HepG2 (cell line): ENCODE measurements around the gene DSC3. TPM values are rescaled to one million over a fixed set of nuclear protein-coding genes. Genes with fewer than 3 reads are reported as not detected.

Experiments used
- ATAC-seq: fragments of 200-7000 bp; cut with Tn5 transposase; 3 replicates; pipeline ENCODE4 v1.9.1; 2020; ENCODE audit warnings: mild to moderate bottlenecking, moderate library complexity
- BruUV-seq: library from RNA; stranded (reverse); fragments of 400-500 nt; replicated peaks from 2 replicates; lab custom pipeline; 2021; lab: Mats Ljungman, UMichigan
- CTCF ChIA-PET: fragments of 300-600 bp; formaldehyde crosslinking; extraction: SDS; loops from one replicate; lab custom pipeline; 2021; ENCODE audit warnings: low total read pairs, inconsistent platforms, low intra/inter-chr PET ratio; lab: Yijun Ruan, JAX
- POLR2A ChIA-PET: fragments of 350-600 bp; sonication (Branson Sonifier 250); formaldehyde crosslinking; loops from one replicate; lab custom pipeline; 2020; ENCODE audit warnings: antibody characterized with exemption, inconsistent platforms; lab: Yijun Ruan, JAX
- DNase-seq: peaks from one replicate; pipeline ENCODE4 v3.0.0-alpha.2; 2015; ENCODE audit warnings: low spot score
- FAIRE-seq: peaks from 3 replicates; lab custom pipeline; 2011; peaks lifted over from hg19 to GRCh38; lab: Jason Lieb, UNC
- H2AFZ ChIP-seq: one replicate; pipeline ENCODE4 v1.6.1; 2011; ENCODE audit warnings: low read length, inconsistent platforms
- H3K27ac ChIP-seq: fragments of 300-600 bp; 3 replicates; pipeline ENCODE4 v1.8.0; 2011; ENCODE audit warnings: mixed run types, mild to moderate bottlenecking, mixed read lengths, low read length, inconsistent platforms; ENCODE audit not compliant: insufficient read depth; ENCODE audit errors: extremely low read length
- H3K27me3 ChIP-seq, 2 experiments: fragments of 200-600 bp in 1 of 2; 2 replicates in 1 of 2; 3 replicates in 1 of 2; pipeline versions ENCODE4 v1.6.0 to v1.8.0; 2011; ENCODE audit warnings: low read length in 2 of 2, mild to moderate bottlenecking in 2 of 2, moderate library complexity in 2 of 2, inconsistent platforms in 1 of 2; ENCODE audit not compliant: insufficient read depth in 2 of 2, control insufficient read depth in 1 of 2
- H3K36me3 ChIP-seq, 2 experiments: fragments of 200-600 bp in 1 of 2; replicated peaks in 1 of 2; 2 replicates in 1 of 2; 3 replicates in 1 of 2; pipeline versions ENCODE4 v1.5.1 to v1.8.0; 2011; ENCODE audit warnings: low read length in 2 of 2, inconsistent platforms in 1 of 2; ENCODE audit not compliant: insufficient read depth in 2 of 2, control insufficient read depth in 1 of 2
- H3K4me1 ChIP-seq: 2 replicates; pipeline ENCODE4 v1.5.1; 2012; ENCODE audit warnings: low read length, inconsistent platforms; ENCODE audit not compliant: insufficient read depth
- H3K4me2 ChIP-seq: 2 replicates; pipeline ENCODE4 v1.6.0; 2011; ENCODE audit warnings: low read depth, low read length, inconsistent platforms
- H3K4me3 ChIP-seq, 3 experiments: fragments of 200-600 bp in 1 of 3; sonication (generic), shearing (Covaris generic) in 1 of 3; replicated peaks in 1 of 3; 2 replicates each; pipeline ENCODE4 v1.5.1; 2011 to 2016; ENCODE audit warnings: low read length in 3 of 3, inconsistent platforms in 2 of 3, low read depth in 2 of 3, mild to moderate bottlenecking in 2 of 3, control low read depth in 1 of 3, mixed read lengths in 1 of 3; ENCODE audit not compliant: insufficient read depth in 1 of 3
- H3K79me2 ChIP-seq: one replicate; pipeline ENCODE4 v1.6.1; 2011; ENCODE audit warnings: low read length, inconsistent platforms; ENCODE audit not compliant: insufficient read depth
- H3K9ac ChIP-seq: 2 replicates; pipeline ENCODE4 v1.6.0; 2011; ENCODE audit warnings: mild to moderate bottlenecking, low read depth, low read length, inconsistent platforms; ENCODE audit not compliant: insufficient read depth
- H3K9me3 ChIP-seq: 2 replicates; pipeline ENCODE4 v1.5.1; 2012; ENCODE audit warnings: mild to moderate bottlenecking, low read length
- H4K20me1 ChIP-seq: 2 replicates; pipeline ENCODE4 v1.6.0; 2011; ENCODE audit warnings: inconsistent platforms, mild to moderate bottlenecking, low read length, moderate library complexity; ENCODE audit not compliant: insufficient read depth
- CC2D1A ChIP-seq: sonication (generic); formaldehyde crosslinking; IDR thresholded peaks from 2 replicates; pipeline ENCODE4 v1.8.1; 2023; ENCODE audit warnings: mild to moderate bottlenecking, missing genetic modification reagents
- ELF4 ChIP-seq: sonication (generic); formaldehyde crosslinking; IDR thresholded peaks from 2 replicates; pipeline ENCODE4 v1.5.0; 2020; ENCODE audit warnings: missing genetic modification reagents, mild to moderate bottlenecking, moderate library complexity, borderline replicate concordance
- KAT8 ChIP-seq: IDR thresholded peaks from 2 replicates; pipeline ENCODE4 v1.6.1; 2016; ENCODE audit warnings: missing genetic modification reagents, missing compliant biosample characterization
- MXI1 ChIP-seq: IDR thresholded peaks from 3 replicates; pipeline ENCODE4 v1.6.1; 2012; ENCODE audit warnings: low read depth, low read length, inconsistent platforms, borderline replicate concordance
- PHF20 ChIP-seq: sonication (generic); formaldehyde crosslinking; IDR thresholded peaks from 2 replicates; pipeline ENCODE4 v1.5.0; 2020; ENCODE audit warnings: mild to moderate bottlenecking, missing genetic modification reagents
- SMARCE1 ChIP-seq: fragments of 450-650 bp; IDR thresholded peaks from 2 replicates; pipeline ENCODE4 v1.6.1; 2017; ENCODE audit warnings: borderline replicate concordance
- SNAPC4 ChIP-seq: sonication (generic); formaldehyde crosslinking; IDR thresholded peaks from 2 replicates; pipeline ENCODE4 v1.4.0; 2020; ENCODE audit warnings: mild to moderate bottlenecking, missing genetic modification reagents
- ZNF318 ChIP-seq: sonication (generic); formaldehyde crosslinking; IDR thresholded peaks from 2 replicates; pipeline ENCODE4 v1.4.0; 2020; ENCODE audit warnings: mild to moderate bottlenecking, missing genetic modification reagents
- ZNF501 ChIP-seq: sonication (generic); formaldehyde crosslinking; IDR thresholded peaks from 2 replicates; pipeline ENCODE4 v1.5.1; 2020; ENCODE audit warnings: mild to moderate bottlenecking, moderate library complexity, missing genetic modification reagents
- ZNF724P ChIP-seq: sonication (generic); formaldehyde crosslinking; IDR thresholded peaks from 2 replicates; pipeline ENCODE4 v1.8.0; 2022; ENCODE audit warnings: missing genetic modification reagents, borderline replicate concordance
- WGBS: methylation state at CpG from one replicate; pipeline ENCODE4 v1.1.6; 2017; ENCODE audit warnings: low lambda C conversion rate; 5-methylcytosine and 5-hydroxymethylcytosine counted together
- in situ Hi-C: cut with HindIII; loops from 2 replicates; pipeline ENCODE4 v1.10.0; 2017; ENCODE audit warnings: low pct_unique_long_range_greater_than_20kb; ENCODE audit not compliant: extremely low pct_ligation_motif_present
- intact Hi-C: fragments of 100-400 bp; cut with micrococcal nuclease; formaldehyde crosslinking; loops from one replicate; pipeline ENCODE4 v1.10.0; 2022; ENCODE audit not compliant: unreplicated experiment
- polyA plus RNA-seq, 8 experiments: library from polyadenylated mRNA; depleted of rRNA in 3 of 8; stranded (reverse) in 7 of 8; unstranded in 1 of 8; fragments of >200 nt; fragmentation: Illumina TruSeq in 4 of 8; extraction: Trizol in 4 of 8; gene quantifications; 2 replicates each; pipeline versions ENCODE4 v1.2.1 to v1.2.3, GENCODE V29; 2011 to 2016; ENCODE audit warnings: low read depth in 4 of 8, missing spikeins in 1 of 8, mixed read lengths in 1 of 8; ENCODE audit not compliant: insufficient read depth in 1 of 8
- total RNA-seq, 5 experiments: library from RNA; depleted of rRNA; stranded (reverse); fragments of >200 nt; fragmentation: Illumina TruSeq; extraction: Trizol; gene quantifications; 2 replicates each; pipeline ENCODE4 v1.2.3, GENCODE V29; 2016; ENCODE audit warnings: low read depth in 1 of 5

Gene DSC3
- total and polyA plus RNA-seq, 2 of the 13 experiments (the other 11 are each of a cell fraction or from before 2014, with no cell fraction given): 0.05 to 0.38 TPM

GRCh38 chr18:31079973-31080372 is 37.4 kb upstream of the DSC3 start:
- no peak overlapping the region for H3K27ac ChIP-seq
- H3K27me3 ChIP-seq: no peaks in the 10 kb centered on the region
- no peaks in the 10 kb centered on the region for H3K9me3 ChIP-seq
- ChIA-PET CTCF (no interaction called here), POLR2A (no interaction called here)
- DNase-seq (no peak), FAIRE-seq (no peak), ATAC-seq (no peak)
- WGBS: 96% methylated on average over 3 of the region's 3 CpGs
- no peak overlapping the region for H3K4me2 ChIP-seq
- in situ Hi-C loops: no loop called here
- BruUV-seq: no TSS peak
- no peak overlapping the region for H3K4me3 ChIP-seq
- intact Hi-C loops: no loop called here
- peaks cover 9 to 51% of the 10 kb centered on the region in 2 experiments for H3K36me3 ChIP-seq
- H3K4me1 ChIP-seq: no peaks in the 10 kb centered on the region
- no peaks in the 10 kb centered on the region for H3K79me2 ChIP-seq
- H3K9ac ChIP-seq: no peak overlapping the region
- H2AFZ ChIP-seq: no peak overlapping the region
- H4K20me1 ChIP-seq: no peaks in the 10 kb centered on the region
- no peak for TF ChIP-seq MXI1
- TF ChIP-seq ELF4: no peak
- no peak for TF ChIP-seq ZNF318
- TF ChIP-seq CC2D1A (CRISPR knock-in tag): no peak
- TF ChIP-seq SNAPC4 (CRISPR knock-in tag): no peak
- TF ChIP-seq ZNF724P (CRISPR knock-in tag): no peak
- no peak for TF ChIP-seq PHF20
- no peak for TF ChIP-seq SMARCE1
- TF ChIP-seq KAT8: no peak
- TF ChIP-seq ZNF501 (CRISPR knock-in tag): no peak
